Caco-2 (cell line): ENCODE results near the gene CRHR1. TPM values are rescaled to one million over a fixed set of nuclear protein-coding genes. Genes with fewer than 3 reads are reported as not detected.

Experiments used
- BruUV-seq: library from RNA; stranded (reverse); fragments of 400-500 nt; replicated peaks from 2 replicates; lab custom pipeline; 2021; lab: Mats Ljungman, UMichigan
- CTCF ChIA-PET: fragments of 300-600 bp; sonication (Branson Sonifier 250); formaldehyde crosslinking; loops from one replicate; lab custom pipeline; 2022; ENCODE audit warnings: antibody characterized with exemption; lab: Charles Lee
- POLR2A ChIA-PET: fragments of 300-600 bp; sonication (Branson Sonifier 250); formaldehyde crosslinking; loops from one replicate; lab custom pipeline; 2022; ENCODE audit warnings: antibody characterized with exemption; lab: Charles Lee
- DNase-seq, 2 experiments: peaks; one replicate each; pipeline versions ENCODE4 v3.0.0 to v3.0.0-alpha.2; 2020 to 2022
- H3K27me3 ChIP-seq: replicated peaks from 2 replicates; pipeline ENCODE4 v1.6.0; 2011; ENCODE audit warnings: low read length; ENCODE audit not compliant: control insufficient read depth, insufficient read depth
- H3K36me3 ChIP-seq: 2 replicates; pipeline ENCODE4 v1.5.1; 2011; ENCODE audit warnings: low read length; ENCODE audit not compliant: control insufficient read depth, insufficient read depth
- H3K4me1 ChIP-seq: fragments of 250-450 bp; sonication (Bioruptor Pico); 2 replicates; pipeline ENCODE4 v1.5.1; 2020; ENCODE audit warnings: mild to moderate bottlenecking
- H3K4me3 ChIP-seq: 2 replicates; pipeline ENCODE4 v1.5.1; 2011; ENCODE audit warnings: low read depth, mild to moderate bottlenecking, control low read depth, low read length
- H3K9me3 ChIP-seq: fragments of 250-450 bp; sonication (Bioruptor Pico); 2 replicates; pipeline ENCODE4 v1.5.1; 2020; ENCODE audit warnings: mild to moderate bottlenecking, moderate library complexity
- H3K27ac Mint-ChIP-seq: one replicate; pipeline ENCODE4 v1.8.0; 2022; ENCODE audit warnings: mixed read lengths; ENCODE audit not compliant: unreplicated experiment
- H3K27me3 Mint-ChIP-seq: one replicate; pipeline ENCODE4 v1.8.0; 2022; ENCODE audit warnings: mixed read lengths; ENCODE audit not compliant: insufficient read depth, unreplicated experiment
- H3K36me3 Mint-ChIP-seq: one replicate; pipeline ENCODE4 v1.8.0; 2022; ENCODE audit warnings: mild to moderate bottlenecking, mixed read lengths; ENCODE audit not compliant: insufficient read depth, unreplicated experiment
- H3K4me1 Mint-ChIP-seq: one replicate; pipeline ENCODE4 v1.8.0; 2022; ENCODE audit warnings: low read depth, mixed read lengths; ENCODE audit not compliant: unreplicated experiment
- H3K4me3 Mint-ChIP-seq: one replicate; pipeline ENCODE4 v1.8.0; 2022; ENCODE audit warnings: mild to moderate bottlenecking, moderate library complexity, mixed read lengths; ENCODE audit not compliant: unreplicated experiment
- H3K9me3 Mint-ChIP-seq: one replicate; pipeline ENCODE4 v1.8.0; 2022; ENCODE audit warnings: mixed read lengths; ENCODE audit not compliant: unreplicated experiment
- CTCF ChIP-seq, 2 experiments: fragments of 200-600 bp in 1 of 2; IDR thresholded peaks; 1 replicate in 1 of 2; 2 replicates in 1 of 2; pipeline versions ENCODE4 v1.5.1 to v1.8.0; 2011 to 2022; ENCODE audit warnings: antibody characterized with exemption in 1 of 2, control low read depth in 1 of 2, inconsistent platforms in 1 of 2, low read depth in 1 of 2, low read length in 1 of 2, mild to moderate bottlenecking in 1 of 2, moderate library complexity in 1 of 2; ENCODE audit not compliant: insufficient read depth in 1 of 2, severe bottlenecking in 1 of 2, unreplicated experiment in 1 of 2
- intact Hi-C: fragments of 100-400 bp; cut with micrococcal nuclease; formaldehyde crosslinking; loops from one replicate; pipeline ENCODE4 v1.10.0; 2022; ENCODE audit not compliant: unreplicated experiment
- total RNA-seq: library from RNA; stranded (reverse); gene quantifications from 2 replicates; pipeline ENCODE4 v1.2.3, GENCODE V29; 2022

The CRHR1 gene
- total RNA-seq, 1 experiment from 2014 or later: not detected

- Mint-ChIP-seq H3K27me3 (peaks cover 37% of the 10 kb centered on the region), H3K4me1 (no peaks in the 10 kb centered on the region), H3K4me3 (no peak overlapping the region), H3K9me3 (no peaks in the 10 kb centered on the region), H3K36me3 (no peaks in the 10 kb centered on the region), H3K27ac (no peak overlapping the region)
- ChIA-PET CTCF (no interaction called here), POLR2A (no interaction called here)
- Histone ChIP-seq H3K4me3 (no peak overlapping the region), H3K9me3 (no peaks in the 10 kb centered on the region), H3K27me3 (no peaks in the 10 kb centered on the region), H3K36me3 (no peaks in the 10 kb centered on the region), H3K4me1 (no peaks in the 10 kb centered on the region)
- intact Hi-C loops: no loop called here
- peak in 1 of 2 experiments; percentile 21 for DNase-seq
- no TSS peak for BruUV-seq
- TF ChIP-seq CTCF (IDR thresholded peaks at IDR 0.05; ENCODE audit: insufficient read depth in 1 of 2, low read depth in 1 of 2, low read length in 1 of 2, severe bottlenecking in 1 of 2, unreplicated experiment in 1 of 2): no peak
Measured at GRCh38 chr17:45739786-45740185, 44.3 kb upstream of the CRHR1 start.

GRCh38 chr17:45740553-45741330, 43.4 kb upstream of the CRHR1 start:
- no peaks in the 10 kb centered on the region for H3K4me1 Mint-ChIP-seq

GRCh38 chr17:45742251-45742650, 41.9 kb upstream of the CRHR1 start:
- Histone ChIP-seq H3K4me3 (no peak overlapping the region), H3K27me3 (no peaks in the 10 kb centered on the region), H3K4me1 (no peaks in the 10 kb centered on the region), H3K36me3 (no peaks in the 10 kb centered on the region), H3K9me3 (no peaks in the 10 kb centered on the region)
- Mint-ChIP-seq H3K27me3 (peaks cover 24% of the 10 kb centered on the region), H3K9me3 (no peaks in the 10 kb centered on the region), H3K36me3 (no peaks in the 10 kb centered on the region), H3K4me1 (no peaks in the 10 kb centered on the region), H3K27ac (no peak overlapping the region), H3K4me3 (no peak overlapping the region)
- BruUV-seq: no TSS peak
- DNase-seq: no peak
- intact Hi-C loops: no loop called here
- ChIA-PET CTCF (no interaction called here), POLR2A (no interaction called here)
- no peak for TF ChIP-seq CTCF (IDR thresholded peaks at IDR 0.05; ENCODE audit: insufficient read depth in 1 of 2, low read depth in 1 of 2, low read length in 1 of 2, severe bottlenecking in 1 of 2, unreplicated experiment in 1 of 2)

More at GRCh38 chr17:45740553-45741330, 43.4 kb upstream of the CRHR1 start:
- no peak for TF ChIP-seq CTCF (IDR thresholded peaks at IDR 0.05; ENCODE audit: insufficient read depth in 1 of 2, low read depth in 1 of 2, low read length in 1 of 2, severe bottlenecking in 1 of 2, unreplicated experiment in 1 of 2)
- Histone ChIP-seq H3K4me3 (no peak overlapping the region), H3K4me1 (no peaks in the 10 kb centered on the region), H3K9me3 (no peaks in the 10 kb centered on the region), H3K27me3 (no peaks in the 10 kb centered on the region), H3K36me3 (no peaks in the 10 kb centered on the region)
- Mint-ChIP-seq H3K4me3 (no peak overlapping the region), H3K9me3 (no peaks in the 10 kb centered on the region), H3K36me3 (no peaks in the 10 kb centered on the region), H3K27me3 (peaks cover 32% of the 10 kb centered on the region), H3K27ac (no peak overlapping the region)
- POLR2A ChIA-PET: no interaction called here
- CTCF ChIA-PET: no interaction called here
- DNase-seq: peak; percentile 55 to 76
- intact Hi-C loops: no loop called here
- no TSS peak for BruUV-seq
